GM19455 (cell line): ENCODE results near the gene DTNBP1.

Experiments
- ATAC-seq: cut with Tn5 transposase; IDR thresholded peaks from one replicate; pipeline ENCODE4 v1.9.1; 2021; ENCODE audit not compliant: unreplicated experiment

The DTNBP1 gene

GRCh38 chr6:15536198-15536955 lies 126.5 kb downstream of the DTNBP1 start:
- no peak for ATAC-seq

GRCh38 chr6:15535495-15536197 lies 127.2 kb downstream of the DTNBP1 start:
- no peak for ATAC-seq

GRCh38 chr6:15534974-15535373 lies 127.9 kb downstream of the DTNBP1 start:
- no peak for ATAC-seq

- ATAC-seq: no peak
These were observed 129.3 kb downstream of the DTNBP1 start for GRCh38 chr6:15533379-15534026.

GRCh38 chr6:15531973-15532372 lies 130.9 kb downstream of the DTNBP1 start:
- no peak for ATAC-seq

GRCh38 chr6:15530411-15530810 lies 132.4 kb downstream of the DTNBP1 start:
- ATAC-seq: no peak

GRCh38 chr6:15528870-15529269 lies 134.0 kb downstream of the DTNBP1 start:
- ATAC-seq: no peak

GRCh38 chr6:15527838-15528617 lies 134.8 kb downstream of the DTNBP1 start:
- ATAC-seq: no peak

- no peak for ATAC-seq
These were observed 136.6 kb downstream of the DTNBP1 start for GRCh38 chr6:15526212-15526701.

- no peak for ATAC-seq
These were observed 137.9 kb downstream of the DTNBP1 start for GRCh38 chr6:15524861-15525401.

- ATAC-seq: no peak
These were observed 138.9 kb downstream of the DTNBP1 start for GRCh38 chr6:15523679-15524630.

- ATAC-seq: no peak
These were observed 139.8 kb downstream of the DTNBP1 start for GRCh38 chr6:15522856-15523529.

- no peak for ATAC-seq
These were observed 140.4 kb downstream of the DTNBP1 start for GRCh38 chr6:15522427-15522826.

GRCh38 chr6:15522026-15522425 lies 140.8 kb downstream of the DTNBP1 start:
- no peak for ATAC-seq

- no peak for ATAC-seq
These were observed 141.2 kb downstream of the DTNBP1 start for GRCh38 chr6:15521582-15521981.

- ATAC-seq: no peak
These were observed 142.1 kb downstream of the DTNBP1 start for GRCh38 chr6:15520626-15521203.

- no peak for ATAC-seq
These were observed 143.1 kb downstream of the DTNBP1 start for GRCh38 chr6:15519681-15520080.

GRCh38 chr6:15518878-15519277 lies 143.9 kb downstream of the DTNBP1 start:
- no peak for ATAC-seq

GRCh38 chr6:15518057-15518456 lies 144.8 kb downstream of the DTNBP1 start:
- ATAC-seq: no peak
